A549 (cell line): ENCODE measurements around the gene BCL3. TPM values are rescaled to one million over a fixed set of nuclear protein-coding genes. Genes with fewer than 3 reads are reported as not detected.

Source experiments
- ATAC-seq, 2 experiments: fragments of 200-7000 bp in 1 of 2; fragments of >200 bp in 1 of 2; cut with Nextera tagmentation in 1 of 2; cut with Tn5 transposase in 1 of 2; 3 replicates each; pipeline versions ENCODE4 v1.8.0 to v1.9.1; 2018 to 2020; ENCODE audit warnings: mild to moderate bottlenecking in 1 of 2, moderate library complexity in 1 of 2
- CTCF ChIA-PET: fragments of 300-600 bp; sonication (Branson Sonifier 250); formaldehyde crosslinking; extraction: SDS; loops from one replicate; lab custom pipeline; 2021; ENCODE audit warnings: antibody characterized with exemption, inconsistent platforms; lab: Yijun Ruan, JAX
- POLR2A ChIA-PET: fragments of 350-600 bp; formaldehyde crosslinking; extraction: SDS; loops from one replicate; lab custom pipeline; 2021; ENCODE audit warnings: antibody characterized with exemption, inconsistent platforms; lab: Yijun Ruan, JAX
- DNase-seq, 2 experiments: peaks; one replicate each; pipeline versions ENCODE4 v3.0.0 to v3.0.0-alpha.2; 2011 to 2016; ENCODE audit warnings: low read depth in 1 of 2, low spot score in 1 of 2
- FAIRE-seq: peaks from 2 replicates; lab custom pipeline; 2011; peaks lifted over from hg19 to GRCh38; lab: Jason Lieb, UNC
- H3K27ac ChIP-seq, 2 experiments: fragments of >200 bp; sonication (Bioruptor Twin); formaldehyde crosslinking; 3 replicates each; pipeline ENCODE4 v1.5.1; 2016 to 2017
- H3K4me1 ChIP-seq: fragments of >200 bp; sonication (Bioruptor Twin); formaldehyde crosslinking; 3 replicates; pipeline ENCODE4 v1.6.1; 2016
- H3K4me2 ChIP-seq: fragments of >200 bp; sonication (Bioruptor Twin); formaldehyde crosslinking; 3 replicates; pipeline ENCODE4 v1.6.1; 2016
- H3K4me3 ChIP-seq: fragments of >200 bp; sonication (Bioruptor Twin); formaldehyde crosslinking; 3 replicates; pipeline ENCODE4 v1.5.1; 2016
- H3K9me3 ChIP-seq: fragments of >200 bp; sonication (Bioruptor Twin); formaldehyde crosslinking; 3 replicates; pipeline ENCODE4 v1.6.1; 2016
- BCL3 ChIP-seq: fragments of >200 bp; sonication (Bioruptor Twin); formaldehyde crosslinking; IDR thresholded peaks from 3 replicates; pipeline ENCODE4 v1.6.1; 2016
- BHLHE40 ChIP-seq: IDR thresholded peaks from 2 replicates; pipeline ENCODE4 v1.6.1; 2012; ENCODE audit warnings: low read depth, low read length, inconsistent platforms
- CHD2 ChIP-seq: fragments of 150-350 bp; IDR thresholded peaks from 2 replicates; pipeline ENCODE4 v1.6.1; 2014; ENCODE audit warnings: low read length; ENCODE audit not compliant: partially characterized antibody
- CHD4 ChIP-seq: fragments of 200-600 bp; sonication (generic); IDR thresholded peaks from 2 replicates; pipeline ENCODE4 v1.6.1; 2016; ENCODE audit warnings: antibody characterized with exemption, mild to moderate bottlenecking, borderline replicate concordance
- EHMT2 ChIP-seq: fragments of 200-600 bp; sonication (generic); IDR thresholded peaks from 2 replicates; pipeline ENCODE4 v1.6.1; 2016; ENCODE audit warnings: antibody characterized with exemption, low read depth, mild to moderate bottlenecking, moderate library complexity
- FOSB ChIP-seq: fragments of 250-450 bp; sonication (Bioruptor Pico); IDR thresholded peaks from 2 replicates; pipeline ENCODE4 v1.5.0; 2020; ENCODE audit warnings: mild to moderate bottlenecking, moderate library complexity
- FOSL2 ChIP-seq, 2 experiments: fragments of 450-650 bp in 1 of 2; fragments of >200 bp in 1 of 2; sonication (Bioruptor Twin) in 1 of 2; formaldehyde crosslinking; IDR thresholded peaks; 2 replicates each; pipeline versions ENCODE4 v1.5.0 to v1.6.1; 2016 to 2020; ENCODE audit warnings: mild to moderate bottlenecking in 1 of 2, moderate library complexity in 1 of 2
- FOXS1 ChIP-seq: fragments of 250-450 bp; sonication (Bioruptor Pico); IDR thresholded peaks from 2 replicates; pipeline ENCODE4 v1.5.0; 2020; ENCODE audit warnings: mild to moderate bottlenecking, moderate library complexity
- GATA3 ChIP-seq: IDR thresholded peaks from 2 replicates; pipeline ENCODE4 v1.6.1; 2012; ENCODE audit warnings: borderline replicate concordance
- HDAC2 ChIP-seq: fragments of 200-600 bp; sonication (generic); IDR thresholded peaks from 2 replicates; pipeline ENCODE4 v1.6.1; 2016
- HMGXB4 ChIP-seq: fragments of 250-450 bp; sonication (Bioruptor Pico); IDR thresholded peaks from 2 replicates; pipeline ENCODE4 v1.5.0; 2021; ENCODE audit warnings: mild to moderate bottlenecking, moderate library complexity, borderline replicate concordance
- HOXB13 ChIP-seq: fragments of 250-450 bp; sonication (Bioruptor Pico); IDR thresholded peaks from 2 replicates; pipeline ENCODE4 v1.5.0; 2020; ENCODE audit warnings: low read depth, mild to moderate bottlenecking, moderate library complexity
- JUN ChIP-seq, 2 experiments: fragments of >200 bp; sonication (Bioruptor Twin); formaldehyde crosslinking; IDR thresholded peaks; 2 replicates in 1 of 2; 3 replicates in 1 of 2; pipeline ENCODE4 v1.6.1; 2016 to 2017
- KDM1A ChIP-seq: fragments of 200-600 bp; sonication (generic); IDR thresholded peaks from 2 replicates; pipeline ENCODE4 v1.6.1; 2016; ENCODE audit warnings: low read depth, mild to moderate bottlenecking
- MAFK ChIP-seq: fragments of 450-650 bp; IDR thresholded peaks from 2 replicates; pipeline ENCODE4 v1.6.1; 2014; ENCODE audit not compliant: partially characterized antibody
- MYC ChIP-seq: IDR thresholded peaks from 2 replicates; pipeline ENCODE4 v1.6.1; 2012; ENCODE audit warnings: mild to moderate bottlenecking, inconsistent platforms, low read length, improper control_type of control experiment, borderline replicate concordance
- NFE2L2 ChIP-seq: fragments of 150-350 bp; conservative IDR thresholded peaks from 2 replicates; pipeline ENCODE4 v1.6.1; 2014; ENCODE audit warnings: low read length
- NR3C1 ChIP-seq: fragments of >200 bp; sonication (Bioruptor Twin); formaldehyde crosslinking; IDR thresholded peaks from 3 replicates; pipeline ENCODE4 v1.6.1; 2017
- POLR2A ChIP-seq: IDR thresholded peaks from 2 replicates; pipeline ENCODE4 v1.6.1; 2012; ENCODE audit warnings: mild to moderate bottlenecking, low read length
- POLR2AphosphoS2 ChIP-seq: conservative IDR thresholded peaks from 2 replicates; pipeline ENCODE4 v1.6.1; 2012; ENCODE audit warnings: low read length, improper control_type of control experiment, inconsistent platforms
- RARB ChIP-seq: fragments of 250-450 bp; sonication (Bioruptor Pico); IDR thresholded peaks from 2 replicates; pipeline ENCODE4 v1.8.0; 2021; ENCODE audit warnings: mild to moderate bottlenecking, moderate library complexity
- RNF2 ChIP-seq: fragments of 200-600 bp; sonication (generic); IDR thresholded peaks from 2 replicates; pipeline ENCODE4 v1.6.1; 2016; ENCODE audit warnings: low read depth, mild to moderate bottlenecking, antibody characterized with exemption, moderate library complexity, borderline replicate concordance
- SMC3 ChIP-seq: fragments of >200 bp; sonication (Bioruptor Twin); formaldehyde crosslinking; IDR thresholded peaks from 3 replicates; pipeline ENCODE4 v1.6.1; 2018; ENCODE audit warnings: inconsistent platforms
- TFCP2L1 ChIP-seq: fragments of 250-450 bp; sonication (Bioruptor Pico); IDR thresholded peaks from 2 replicates; pipeline ENCODE4 v1.5.0; 2021; ENCODE audit warnings: mild to moderate bottlenecking
- TP53 ChIP-seq: fragments of 250-450 bp; sonication (Bioruptor Pico); IDR thresholded peaks from 2 replicates; pipeline ENCODE4 v1.5.0; 2021; ENCODE audit warnings: mild to moderate bottlenecking, moderate library complexity
- WGBS: methylation state at CpG from one replicate; pipeline ENCODE4 v1.1.6; 2017; ENCODE audit errors: missing lambda C conversion rate; 5-methylcytosine and 5-hydroxymethylcytosine counted together
- polyA plus RNA-seq, 4 experiments: library from polyadenylated mRNA; depleted of rRNA in 3 of 4; stranded (reverse); fragments of >200 nt; fragmentation: RNase III in 1 of 4; extraction: RNeasy Plus Mini Kit Qiagen cat#74134 plus additional on column Dnase treatment in 1 of 4; gene quantifications; 2 replicates in 3 of 4; 3 replicates in 1 of 4; pipeline ENCODE4 v1.2.3, GENCODE V29; 2011 to 2017
- TF ChIP-seq, protein P1 (sequence below): fragments of 450-650 bp; IDR thresholded peaks from 2 replicates; pipeline ENCODE4 v1.6.1; 2014; ENCODE audit warnings: antibody characterized with exemption
- TF ChIP-seq, protein P2 (sequence below): fragments of 150-350 bp; IDR thresholded peaks from 2 replicates; pipeline ENCODE4 v1.6.1; 2014; ENCODE audit warnings: low read depth, mild to moderate bottlenecking, low read length

BCL3 gene
- polyA plus RNA-seq, 2 of the 4 experiments (the other 2 are of a cell fraction): 22.6 to 72.1 TPM

- TF ChIP-seq, protein P1, sequence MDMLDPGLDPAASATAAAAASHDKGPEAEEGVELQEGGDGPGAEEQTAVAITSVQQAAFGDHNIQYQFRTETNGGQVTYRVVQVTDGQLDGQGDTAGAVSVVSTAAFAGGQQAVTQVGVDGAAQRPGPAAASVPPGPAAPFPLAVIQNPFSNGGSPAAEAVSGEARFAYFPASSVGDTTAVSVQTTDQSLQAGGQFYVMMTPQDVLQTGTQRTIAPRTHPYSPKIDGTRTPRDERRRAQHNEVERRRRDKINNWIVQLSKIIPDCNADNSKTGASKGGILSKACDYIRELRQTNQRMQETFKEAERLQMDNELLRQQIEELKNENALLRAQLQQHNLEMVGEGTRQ: no peak
- TF ChIP-seq SMC3 (peak; percentile 90), JUN (IDR thresholded peaks at IDR 0.05) (no peak), POLR2AphosphoS2 (no peak), BCL3 (no peak), RARB (CRISPR knock-in tag) (no peak), TFCP2L1 (CRISPR knock-in tag) (no peak), FOSB (CRISPR knock-in tag) (no peak), CHD2 (no peak), HOXB13 (CRISPR knock-in tag) (no peak), MYC (no peak)
- TF ChIP-seq, protein P2, sequence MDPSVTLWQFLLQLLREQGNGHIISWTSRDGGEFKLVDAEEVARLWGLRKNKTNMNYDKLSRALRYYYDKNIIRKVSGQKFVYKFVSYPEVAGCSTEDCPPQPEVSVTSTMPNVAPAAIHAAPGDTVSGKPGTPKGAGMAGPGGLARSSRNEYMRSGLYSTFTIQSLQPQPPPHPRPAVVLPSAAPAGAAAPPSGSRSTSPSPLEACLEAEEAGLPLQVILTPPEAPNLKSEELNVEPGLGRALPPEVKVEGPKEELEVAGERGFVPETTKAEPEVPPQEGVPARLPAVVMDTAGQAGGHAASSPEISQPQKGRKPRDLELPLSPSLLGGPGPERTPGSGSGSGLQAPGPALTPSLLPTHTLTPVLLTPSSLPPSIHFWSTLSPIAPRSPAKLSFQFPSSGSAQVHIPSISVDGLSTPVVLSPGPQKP: no peak
Observed at GRCh38 chr19:44800461-44800860, 52.0 kb downstream of the BCL3 start (continued).

DNA sequence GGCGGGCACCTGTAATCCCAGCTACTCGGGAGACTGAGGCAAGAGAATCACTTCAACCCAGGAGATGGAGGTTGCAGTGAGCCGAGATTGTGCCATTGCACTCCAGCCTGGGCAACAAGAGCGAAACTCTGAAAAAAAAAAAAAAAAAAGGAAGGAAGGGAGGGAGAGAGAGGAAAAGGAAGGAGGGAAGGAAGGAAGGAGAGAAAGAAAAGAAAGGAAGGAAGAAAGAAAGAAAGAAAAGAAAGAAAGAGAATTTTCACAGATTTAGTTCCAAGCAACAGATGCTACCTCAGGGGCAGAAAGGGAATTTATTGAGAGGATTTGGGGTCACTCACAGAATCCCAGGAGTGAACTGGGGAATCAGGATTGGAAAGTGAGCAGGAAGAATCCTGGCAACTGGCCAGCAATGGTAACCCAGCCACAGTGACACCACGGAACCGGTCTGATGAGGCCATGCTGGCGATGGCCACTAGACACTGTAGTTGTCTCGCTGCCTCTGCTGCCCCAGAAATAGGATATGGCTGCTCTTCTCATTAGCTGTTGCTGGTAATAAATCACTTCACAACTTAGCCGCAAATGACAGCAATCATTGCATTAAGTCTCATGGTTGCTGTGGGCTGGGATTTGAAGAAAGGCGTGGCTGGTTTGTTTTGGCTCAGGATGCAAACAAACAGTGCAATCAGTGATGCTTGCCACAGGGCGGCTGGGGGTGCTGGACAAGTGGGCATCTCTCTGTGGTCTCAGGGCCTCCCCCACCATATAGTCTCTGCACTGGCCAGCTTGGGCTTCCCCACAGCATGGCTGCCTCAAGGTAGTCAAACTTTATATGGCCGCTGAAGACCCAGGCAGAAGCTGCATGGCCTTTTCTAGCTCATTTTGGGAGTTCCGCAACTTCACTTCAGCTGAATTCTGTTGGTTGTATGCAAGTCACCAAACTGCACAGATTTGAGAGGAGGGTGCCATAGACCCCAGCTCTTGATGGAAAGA, 55.2 kb downstream of the BCL3 start:
- H3K4me2 ChIP-seq: no peak overlapping the region
- DNase-seq: no peak
- POLR2A ChIA-PET: no interaction called here
- ATAC-seq: no peak
- H3K4me1 ChIP-seq: peaks cover 29% of the 10 kb centered on the region
- WGBS: 85% methylated on average over 13 of the region's 13 CpGs
- H3K27ac ChIP-seq: no peak overlapping the region
- H3K9me3 ChIP-seq: 0 out of 3 replicates have a peak, but pooled peaks cover 6% of the 10 kb centered on the region
- CTCF ChIA-PET: interaction anchor here (0.6 to 8.8 kb wide), 22 partner anchors 11 to 226 kb away, joined by 3 to 157 read pairs (median 4); partner anchors contain the start of genes CBLC and NECTIN2
- H3K4me3 ChIP-seq: no peak overlapping the region
- TF ChIP-seq GATA3: no peak
- TF ChIP-seq FOSL2 (IDR thresholded peaks at IDR 0.05): no peak
- no peak for TF ChIP-seq FOSL2 (CRISPR knock-in tag; IDR thresholded peaks at IDR 0.05)
- no peak for TF ChIP-seq FOXS1 (CRISPR knock-in tag)
- no peak for FAIRE-seq

- Histone ChIP-seq H3K4me1 (peaks cover 35% of the 10 kb centered on the region), H3K9me3 (0 out of 3 replicates have a peak, but pooled peaks cover 6% of the 10 kb centered on the region), H3K4me3 (no peak overlapping the region)
- 85% methylated on average over 7 of the region's 7 CpGs for WGBS
- DNase-seq: no peak
- no peak for FAIRE-seq
- no peak for ATAC-seq
- ChIA-PET CTCF (interaction anchor here (0.8 to 8.8 kb wide), 14 partner anchors 8 to 236 kb away, joined by 3 to 157 read pairs (median 26); partner anchors contain the start of gene CBLC), POLR2A (no interaction called here)
- TF ChIP-seq MAFK (no peak), FOSB (CRISPR knock-in tag) (no peak), BCL3 (no peak), HOXB13 (CRISPR knock-in tag) (no peak), FOXS1 (CRISPR knock-in tag) (no peak), HDAC2 (no peak), CHD4 (no peak), KDM1A (no peak), EHMT2 (no peak), POLR2AphosphoS2 (no peak), SMC3 (no peak), TP53 (no peak), NR3C1 (no peak), NFE2L2 (no peak), POLR2A (no peak), BHLHE40 (no peak), RNF2 (no peak), HMGXB4 (CRISPR knock-in tag) (no peak), TFCP2L1 (CRISPR knock-in tag) (no peak)
- TF ChIP-seq, all 56 proteins: peak for 0
- Histone ChIP-seq H3K27ac (peak overlapping the region in 1 of 2 experiments; percentile 89; a peak in 2 of 6 replicates), H3K4me2 (peak overlapping the region; percentile 95; the same call in 1 of the 3 replicates)
Observed at GRCh38 chr19:44806291-44806690, 57.8 kb downstream of the BCL3 start.
